Measurements from ENCODE around the gene VWA7. TPM values are rescaled to one million over a fixed set of nuclear protein-coding genes. Genes with fewer than 3 reads are reported as not detected.

The VWA7 gene
- total RNA-seq, 4 donors from 2014 or later: 0.49 to 4.8 (median 1.4) TPM

- intact Hi-C loops (cut with DNase I; ENCODE audit: low total_unique reads): no loop called here
- H3K4me3 ChIP-seq (ENCODE audit: low read depth, poor library complexity, severe bottlenecking): no peak within 1 kb of the TSS
- no peak for TF ChIP-seq POLR2A (IDR thresholded peaks at IDR 0.05)
- TF ChIP-seq CTCF (IDR thresholded peaks at IDR 0.05): no peak
- WGBS, 2 donors: 74 to 82% methylated on average over 37 to 46 of the region's 46 CpGs
- no peak for DNase-seq (ENCODE audit: low spot score in 2 of 2)
These were observed 53.7 kb downstream of the VWA7 start, which contains the start of gene MPIG6B for GRCh38 chr6:31723245-31723979. MPIG6B (plus strand) TSS chr6:31723373; CDS start chr6:31723384, 11 bp downstream.

GRCh38 chr6:31722173-31722572, 55.0 kb downstream of the VWA7 start:
- DNase-seq (ENCODE audit: low spot score in 2 of 2): no peak
- TF ChIP-seq CTCF (IDR thresholded peaks at IDR 0.05) (no peak), POLR2A (IDR thresholded peaks at IDR 0.05) (no peak)
- intact Hi-C loops (cut with DNase I; ENCODE audit: low total_unique reads): no loop called here
- WGBS, 2 donors: 78% methylated on average over 3 of the region's 3 CpGs
- H3K4me3 ChIP-seq (ENCODE audit: low read depth, poor library complexity, severe bottlenecking): no peak overlapping the region

- intact Hi-C loops (cut with DNase I; ENCODE audit: low total_unique reads): no loop called here
- TF ChIP-seq POLR2A (IDR thresholded peaks at IDR 0.05): no peak
- no peak for TF ChIP-seq CTCF (IDR thresholded peaks at IDR 0.05)
- WGBS, 2 donors: 80 to 91% methylated on average over 4 of the region's 4 CpGs
- no peak within 1 kb of the TSS for H3K4me3 ChIP-seq (ENCODE audit: low read depth, poor library complexity, severe bottlenecking)
- no peak for DNase-seq (ENCODE audit: low spot score in 2 of 2)
These were observed 55.6 kb downstream of the VWA7 start, which contains the start of gene LY6G6C for GRCh38 chr6:31721351-31722020. LY6G6C (minus strand) TSS chr6:31721746; CDS start chr6:31721679, 67 bp downstream.

DNA sequence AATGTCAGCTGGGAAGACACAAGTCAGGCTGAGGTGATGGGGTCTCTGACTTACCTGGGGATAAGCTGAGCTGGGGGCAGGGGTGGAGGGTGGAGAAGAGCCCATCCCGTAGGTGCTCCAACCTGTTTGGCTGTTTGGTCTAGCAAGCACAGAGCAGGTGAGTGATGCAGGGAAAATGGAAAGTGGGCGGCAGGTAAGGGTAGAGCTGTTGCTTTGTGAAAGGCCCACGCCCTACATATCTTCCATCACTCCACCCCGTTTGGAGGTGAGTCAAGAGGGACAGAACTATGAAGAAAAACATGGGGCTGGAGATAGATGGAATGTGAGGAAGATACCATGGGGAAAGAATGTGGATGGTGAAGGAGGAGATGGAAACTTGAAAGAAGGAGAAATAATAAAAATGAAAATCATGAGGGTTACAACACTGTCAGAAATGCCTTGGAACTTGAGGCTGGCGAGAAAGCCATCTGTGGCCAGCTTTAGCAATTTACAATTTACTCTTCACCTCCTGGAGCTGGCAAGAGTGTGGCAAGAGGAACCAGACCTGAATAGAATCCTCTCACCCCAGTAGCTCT, 56.8 kb downstream of the VWA7 start:
- H3K4me3 ChIP-seq (ENCODE audit: low read depth, poor library complexity, severe bottlenecking): no peak overlapping the region
- 50 to 59% methylated on average over 5 of the region's 5 CpGs for WGBS, 2 donors
- DNase-seq (ENCODE audit: low spot score in 2 of 2): no peak
- intact Hi-C loops (cut with DNase I; ENCODE audit: low total_unique reads): no loop called here
- no peak for TF ChIP-seq CTCF (IDR thresholded peaks at IDR 0.05)
- no peak for TF ChIP-seq POLR2A (IDR thresholded peaks at IDR 0.05)

DNA sequence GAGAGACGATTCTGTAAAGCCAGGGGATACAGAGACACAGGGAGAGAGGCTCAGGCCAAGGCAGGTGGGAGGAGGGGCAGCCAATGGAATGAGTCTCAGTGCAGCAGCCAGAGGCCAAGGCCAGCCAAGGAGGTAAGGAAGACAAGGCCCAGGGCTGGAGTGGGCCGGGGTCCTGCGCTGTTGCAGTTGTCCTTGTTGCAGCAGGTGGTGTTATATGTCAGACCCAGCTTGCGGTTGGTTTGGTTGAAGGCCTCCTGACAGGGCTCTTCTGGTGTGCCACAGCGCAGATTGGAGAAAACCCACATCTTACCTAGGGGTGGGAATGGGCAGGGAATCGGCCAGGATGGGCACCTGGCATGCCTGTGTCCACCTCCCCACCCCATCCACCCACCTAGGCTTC, 58.1 kb downstream of the VWA7 start:
- TF ChIP-seq POLR2A (IDR thresholded peaks at IDR 0.05) (no peak), CTCF (IDR thresholded peaks at IDR 0.05) (no peak)
- 73 to 78% methylated on average over 6 of the region's 6 CpGs for WGBS, 2 donors
- no peak overlapping the region for H3K4me3 ChIP-seq (ENCODE audit: low read depth, poor library complexity, severe bottlenecking)
- intact Hi-C loops (cut with DNase I; ENCODE audit: low total_unique reads): no loop called here
- no peak for DNase-seq (ENCODE audit: low spot score in 2 of 2)
